ENCODE measurements around the gene PSG5. TPM values are rescaled to one million over a fixed set of nuclear protein-coding genes. Genes with fewer than 3 reads are reported as not detected.

The PSG5 gene
- total RNA-seq, 1 donor from 2014 or later = not detected

Other genes starting within 250 kb of the PSG5 start
- gene PSG7, start 249.3 kb downstream of the PSG5 start, total RNA-seq = not detected
- not detected for gene PSG11, start 160.1 kb downstream of the PSG5 start, total RNA-seq
- gene PSG2, start 103.8 kb downstream of the PSG5 start, total RNA-seq = not detected
- not detected for gene PSG4, start 19.1 kb upstream of the PSG5 start, total RNA-seq
- not detected for gene PSG9, start 83.0 kb upstream of the PSG5 start, total RNA-seq
- 1.2 TPM for gene CD177, start 167.2 kb upstream of the PSG5 start, total RNA-seq
- not detected for gene TEX101, start 228.4 kb upstream of the PSG5 start, total RNA-seq

Data from frontal cortex (tissue), 1 donor.